BJ (cell line): ENCODE measurements around the gene DTNB. TPM values are rescaled to one million over a fixed set of nuclear protein-coding genes. Genes with fewer than 3 reads are reported as not detected.

ENCODE experiments used
- CTCF ChIA-PET: fragments of 350-600 bp; formaldehyde crosslinking; extraction: SDS; loops from one replicate; lab custom pipeline; 2021; ENCODE audit warnings: antibody characterized with exemption, inconsistent platforms; lab: Yijun Ruan, JAX
- POLR2A ChIA-PET: fragments of 300-600 bp; sonication (Branson Sonifier 250); formaldehyde crosslinking; extraction: SDS; loops from one replicate; lab custom pipeline; 2021; ENCODE audit warnings: antibody characterized with exemption; lab: Charles Lee
- DNase-seq: peaks from one replicate; pipeline ENCODE4 v3.0.0-alpha.2; 2011; ENCODE audit warnings: low read depth
- H3K27me3 ChIP-seq: 2 replicates; pipeline ENCODE4 v1.6.0; 2011; ENCODE audit warnings: low read length; ENCODE audit not compliant: control insufficient read depth, insufficient read depth
- H3K36me3 ChIP-seq: 2 replicates; pipeline ENCODE4 v1.5.1; 2011; ENCODE audit warnings: low read length; ENCODE audit not compliant: control insufficient read depth, insufficient read depth
- H3K4me3 ChIP-seq: 2 replicates; pipeline ENCODE4 v1.5.1; 2011; ENCODE audit warnings: low read depth, mild to moderate bottlenecking, control low read depth, low read length
- polyA plus RNA-seq: library from polyadenylated mRNA; depleted of rRNA; stranded (reverse); fragments of >200 nt; gene quantifications from 2 replicates; pipeline ENCODE4 v1.2.3, GENCODE V29; 2011
- TF ChIP-seq, protein P1 (sequence below): IDR thresholded peaks from 2 replicates; pipeline ENCODE4 v1.5.1; 2011; ENCODE audit warnings: low read depth, mild to moderate bottlenecking, control low read depth, inconsistent platforms, low read length, moderate library complexity; ENCODE audit not compliant: insufficient read depth

The DTNB gene
- polyA plus RNA-seq, 1 experiment = 7.7 TPM

DNA sequence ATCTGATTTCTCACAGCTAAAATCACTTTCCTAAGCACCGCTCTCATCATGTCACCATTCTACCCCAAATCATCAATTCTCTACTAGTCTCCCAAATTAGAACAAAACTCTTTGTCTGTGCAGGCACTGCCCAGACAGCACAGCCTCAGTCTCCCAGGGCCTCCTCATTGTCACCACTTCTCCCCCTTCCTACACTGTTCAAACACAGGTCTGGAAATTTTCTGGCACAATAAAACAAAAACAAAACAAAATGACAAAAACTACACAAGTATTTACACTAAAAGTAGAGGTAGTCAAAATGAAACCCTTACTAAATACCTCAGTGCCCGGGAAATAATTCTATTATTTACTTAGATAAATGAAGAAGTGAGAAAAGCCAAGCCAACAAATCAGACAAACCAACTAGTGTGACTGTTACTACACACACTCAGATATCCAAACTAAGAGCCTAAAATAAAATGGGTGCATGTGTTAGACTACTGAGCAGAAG, 175.4 kb downstream of the DTNB start:
- Histone ChIP-seq H3K27me3 (no peaks in the 10 kb centered on the region), H3K4me3 (no peak overlapping the region), H3K36me3 (no peaks in the 10 kb centered on the region)
- DNase-seq = no peak
- CTCF ChIA-PET = interaction anchor here (1.0 to 1.3 kb wide), 3 partner anchors 10 to 861 kb away, joined by 3 to 4 read pairs (median 3); no protein-coding TSS in a partner anchor
- TF ChIP-seq, protein P1, sequence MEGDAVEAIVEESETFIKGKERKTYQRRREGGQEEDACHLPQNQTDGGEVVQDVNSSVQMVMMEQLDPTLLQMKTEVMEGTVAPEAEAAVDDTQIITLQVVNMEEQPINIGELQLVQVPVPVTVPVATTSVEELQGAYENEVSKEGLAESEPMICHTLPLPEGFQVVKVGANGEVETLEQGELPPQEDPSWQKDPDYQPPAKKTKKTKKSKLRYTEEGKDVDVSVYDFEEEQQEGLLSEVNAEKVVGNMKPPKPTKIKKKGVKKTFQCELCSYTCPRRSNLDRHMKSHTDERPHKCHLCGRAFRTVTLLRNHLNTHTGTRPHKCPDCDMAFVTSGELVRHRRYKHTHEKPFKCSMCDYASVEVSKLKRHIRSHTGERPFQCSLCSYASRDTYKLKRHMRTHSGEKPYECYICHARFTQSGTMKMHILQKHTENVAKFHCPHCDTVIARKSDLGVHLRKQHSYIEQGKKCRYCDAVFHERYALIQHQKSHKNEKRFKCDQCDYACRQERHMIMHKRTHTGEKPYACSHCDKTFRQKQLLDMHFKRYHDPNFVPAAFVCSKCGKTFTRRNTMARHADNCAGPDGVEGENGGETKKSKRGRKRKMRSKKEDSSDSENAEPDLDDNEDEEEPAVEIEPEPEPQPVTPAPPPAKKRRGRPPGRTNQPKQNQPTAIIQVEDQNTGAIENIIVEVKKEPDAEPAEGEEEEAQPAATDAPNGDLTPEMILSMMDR = no peak
- POLR2A ChIA-PET = no interaction called here

DNA sequence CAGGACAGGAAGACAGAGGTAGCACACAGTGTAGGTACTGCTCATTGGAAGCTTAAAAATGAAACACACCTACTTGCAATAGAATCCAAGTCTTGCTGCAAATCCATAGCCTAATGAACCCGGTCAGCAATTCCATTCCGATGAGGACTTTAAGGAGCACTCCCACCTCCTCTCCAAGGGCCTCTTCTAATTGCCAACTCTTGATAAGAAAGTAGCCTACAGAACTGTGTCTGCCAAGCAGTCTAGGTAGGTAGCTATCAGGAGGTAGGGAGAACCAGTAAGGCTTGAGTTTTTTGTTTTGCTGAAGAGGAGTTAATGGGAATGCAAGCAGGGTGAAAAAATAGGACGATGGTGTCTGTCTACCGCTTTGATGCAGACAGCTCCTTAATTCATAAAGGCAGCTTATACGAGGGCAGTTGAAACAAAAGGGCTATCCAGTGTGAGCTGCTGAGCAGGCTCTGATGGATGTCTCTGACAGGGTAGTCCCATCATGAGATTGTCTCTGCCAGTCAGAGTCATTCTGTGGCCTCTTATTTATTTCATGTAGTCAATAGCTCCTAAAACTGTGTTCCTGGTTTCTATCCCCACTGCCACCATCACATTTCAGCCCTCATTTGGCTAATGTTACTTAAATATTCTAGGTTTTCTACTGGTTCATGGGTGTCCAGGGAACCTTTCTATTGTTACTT, 176.0 kb downstream of the DTNB start:
- no peaks in the 10 kb centered on the region for H3K36me3 ChIP-seq
- no peak for DNase-seq
- H3K4me3 ChIP-seq = no peak overlapping the region
- CTCF ChIA-PET = interaction anchor here (1.0 to 1.3 kb wide), 3 partner anchors 10 to 861 kb away, joined by 3 to 4 read pairs (median 3); no protein-coding TSS in a partner anchor
- TF ChIP-seq, protein P1 = no peak
- POLR2A ChIA-PET = no interaction called here
- no peaks in the 10 kb centered on the region for H3K27me3 ChIP-seq

DNA sequence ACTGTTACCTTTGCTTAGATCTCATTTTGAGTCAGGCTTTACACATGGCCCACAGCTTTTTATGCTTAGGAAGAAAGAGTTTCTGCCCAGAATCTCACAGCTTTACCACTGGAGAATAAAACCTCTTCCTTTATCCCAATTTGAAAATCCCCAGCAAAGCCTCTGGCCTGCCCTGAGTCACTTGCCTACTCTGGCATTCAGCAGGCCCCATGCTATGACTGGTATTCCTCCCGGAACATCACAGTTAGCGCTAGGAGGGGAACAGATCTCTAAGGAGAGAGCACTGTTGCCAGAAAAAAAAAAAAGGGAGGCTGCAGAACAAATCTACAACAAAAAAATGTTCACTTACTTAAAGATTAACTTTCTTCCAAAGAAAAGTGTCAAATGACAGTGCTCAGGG, 178.8 kb downstream of the DTNB start:
- H3K36me3 ChIP-seq = no peaks in the 10 kb centered on the region
- TF ChIP-seq, protein P1 = no peak
- CTCF ChIA-PET = no interaction called here
- H3K27me3 ChIP-seq = no peaks in the 10 kb centered on the region
- H3K4me3 ChIP-seq = no peak overlapping the region
- POLR2A ChIA-PET = no interaction called here
- DNase-seq = peak; percentile 21

DNA sequence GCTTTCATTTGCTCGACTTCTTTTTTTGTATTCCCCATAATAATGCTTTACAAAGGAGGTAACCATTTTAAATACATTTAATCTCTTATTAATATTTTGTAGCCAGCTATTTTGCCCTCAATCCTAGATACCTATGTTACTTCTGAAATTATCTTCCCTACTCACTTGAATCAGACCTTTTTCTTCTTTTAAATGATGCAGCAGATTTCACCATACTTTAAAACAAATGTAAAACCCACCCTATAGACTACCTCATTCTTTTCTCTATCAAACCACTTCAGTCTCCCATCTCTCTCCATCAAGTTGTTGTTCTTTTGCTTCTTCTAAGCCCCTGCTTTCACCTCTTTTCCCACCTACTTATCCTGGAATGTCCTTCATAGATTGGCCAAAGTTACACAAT, 180.2 kb downstream of the DTNB start:
- Histone ChIP-seq H3K27me3 (no peaks in the 10 kb centered on the region), H3K36me3 (no peaks in the 10 kb centered on the region), H3K4me3 (no peak overlapping the region)
- CTCF ChIA-PET = no interaction called here
- TF ChIP-seq, protein P1 = no peak
- DNase-seq = no peak
- POLR2A ChIA-PET = no interaction called here

DNA sequence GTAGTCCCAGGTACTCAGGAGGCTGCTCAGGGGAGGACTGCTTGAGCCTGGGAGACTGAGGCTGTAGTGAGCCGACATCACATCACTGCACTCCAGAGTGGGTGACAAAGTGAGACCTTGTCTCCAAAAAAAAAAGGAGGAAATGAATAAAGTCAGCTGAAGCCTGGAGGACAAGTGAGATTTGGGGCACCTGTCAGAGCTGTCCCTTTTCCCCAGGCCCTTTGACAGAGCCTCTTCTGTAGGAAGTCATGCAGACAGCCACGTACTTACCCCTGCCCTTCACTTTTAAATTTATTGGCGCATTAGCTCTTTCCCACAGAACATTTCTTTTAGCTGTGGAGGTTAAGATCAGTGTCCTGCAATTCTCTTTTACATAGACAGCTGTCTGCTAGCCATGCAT, 180.7 kb downstream of the DTNB start:
- Histone ChIP-seq H3K36me3 (no peaks in the 10 kb centered on the region), H3K27me3 (no peaks in the 10 kb centered on the region), H3K4me3 (no peak overlapping the region)
- CTCF ChIA-PET = no interaction called here
- no peak for DNase-seq
- POLR2A ChIA-PET = no interaction called here
- TF ChIP-seq, protein P1 = no peak
